ENCODE measurements around the gene TMEM69.
"Not testable (repeated sequence)": the region's sequence is repeated elsewhere in the genome, so short reads cannot be mapped to it uniquely, and the experiment has no call there.

DNA sequence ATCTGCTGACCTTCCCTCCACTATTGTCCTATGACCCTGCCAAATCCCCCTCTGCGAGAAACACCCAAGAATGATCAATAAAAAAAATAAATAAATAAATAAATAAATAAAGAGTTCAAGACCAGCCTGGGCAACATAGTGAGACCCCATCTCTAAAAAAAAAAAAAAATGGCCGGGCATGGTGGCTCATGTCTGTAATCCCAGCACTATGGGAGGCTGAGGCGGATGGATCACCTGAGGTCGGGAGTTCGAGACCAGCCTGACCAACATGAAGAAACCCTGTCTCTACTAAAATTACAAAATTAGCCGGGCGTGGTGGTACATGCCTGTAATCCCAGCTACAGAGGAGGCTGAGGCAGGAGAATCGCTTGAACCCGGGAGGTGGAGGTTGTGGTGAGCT is 38.0 kb downstream of the TMEM69 start:
- not testable (repeated sequence) for TF ChIP-seq EZH2 (IDR thresholded peaks at IDR 0.05; ENCODE audit: insufficient read depth, poor library complexity, severe bottlenecking); EZH2phosphoT487 (IDR thresholded peaks at IDR 0.05; ENCODE audit: insufficient read depth, low read depth)

Data from GM23248 (cell line).